ENCODE data around the gene NPHP1.
A peak's percentile ranks its signal among the peaks of the same experiment; 100 is the strongest.
"Not testable (repeated sequence)": the region's sequence is repeated elsewhere in the genome, so short reads cannot be mapped to it uniquely, and the experiment has no call there.

The NPHP1 gene

DNA sequence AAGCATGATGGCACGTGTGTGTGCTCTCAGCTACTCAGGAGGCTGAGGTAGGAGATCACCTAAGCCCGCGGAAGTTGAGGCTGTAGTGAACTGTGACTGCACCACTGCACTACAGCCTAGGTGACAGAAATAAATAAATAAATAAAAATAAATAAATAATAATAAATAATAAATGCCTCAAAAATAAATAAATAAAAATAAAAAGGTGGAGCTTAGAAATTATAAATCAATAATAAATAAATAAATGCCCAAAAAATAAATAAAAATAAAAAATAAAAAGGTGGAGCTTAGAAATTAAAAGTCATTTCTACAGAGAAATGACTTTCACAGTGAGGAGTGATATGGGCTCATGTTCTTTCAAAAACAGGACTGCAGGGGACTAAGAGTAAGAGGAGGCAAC, 83.2 kb downstream of the NPHP1 start:
- Histone ChIP-seq H3K4me3 (ENCODE audit: low read depth, low read length) (no peak overlapping the region), H3K4me1 (ENCODE audit: control insufficient read depth, insufficient read depth, low read length) (no peaks in the 10 kb centered on the region), H3K36me3 (ENCODE audit: control insufficient read depth, insufficient read depth, low read length) (no peaks in the 10 kb centered on the region), H3K9me3 (ENCODE audit: control insufficient read depth, insufficient read depth, low read length) (no peaks in the 10 kb centered on the region), H3K27me3 (ENCODE audit: control insufficient read depth, insufficient read depth, low read length) (peaks cover 20% of the 10 kb centered on the region), H3K9ac (ENCODE audit: low read depth, low read length) (no peak overlapping the region)

GRCh38 chr2:110121052-110121334, 83.8 kb downstream of the NPHP1 start:
- no peak overlapping the region for H3K9ac ChIP-seq (ENCODE audit: low read depth, low read length)

DNA sequence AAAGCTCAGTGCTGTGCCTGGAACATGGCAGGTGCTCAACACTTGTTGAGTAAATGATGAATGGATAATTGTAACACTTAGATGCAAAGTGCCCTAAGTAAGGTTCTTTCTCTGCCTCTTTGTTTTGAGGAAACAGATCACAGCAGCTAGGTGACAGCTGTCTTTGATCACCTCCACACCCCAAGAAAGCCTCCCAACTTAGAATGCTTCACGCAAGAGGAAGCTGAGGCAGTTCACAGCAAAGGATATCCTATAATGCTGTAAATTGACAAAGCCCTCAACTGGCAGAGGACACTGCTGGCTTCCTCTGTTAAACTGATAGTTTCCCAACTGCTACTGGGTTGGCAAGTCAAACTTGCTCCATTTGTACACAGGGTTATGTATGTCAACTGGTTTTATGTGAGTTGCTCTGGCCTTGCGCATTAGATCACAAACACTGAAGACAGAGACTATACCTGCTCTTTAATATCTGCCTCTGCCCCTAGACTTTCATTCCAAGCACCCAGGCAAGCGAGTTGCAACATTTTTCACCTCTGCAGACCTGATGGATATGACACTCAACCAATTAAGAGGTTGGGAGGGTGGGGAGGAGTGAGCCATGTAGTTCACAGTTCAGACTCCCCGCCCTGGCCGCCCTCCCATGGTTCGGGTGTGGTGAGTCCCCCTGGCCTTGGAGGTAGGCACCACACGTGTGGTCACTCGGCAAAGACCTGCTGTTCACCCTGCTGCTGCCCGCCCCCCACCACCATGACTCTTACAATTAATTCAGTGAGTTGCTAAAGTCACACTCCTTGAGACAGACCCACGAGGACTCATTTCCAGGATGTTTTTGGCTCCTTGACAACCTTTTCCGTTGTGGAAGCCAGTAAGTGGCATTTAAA, 84.4 kb downstream of the NPHP1 start:
- no peak overlapping the region for H3K4me3 ChIP-seq (ENCODE audit: low read depth, low read length)
- H3K36me3 ChIP-seq (ENCODE audit: control insufficient read depth, insufficient read depth, low read length), result no peaks in the 10 kb centered on the region
- H3K27me3 ChIP-seq (ENCODE audit: control insufficient read depth, insufficient read depth, low read length), result peaks cover 29% of the 10 kb centered on the region
- peaks cover 4% of the 10 kb centered on the region for H3K4me1 ChIP-seq (ENCODE audit: control insufficient read depth, insufficient read depth, low read length)
- no peaks in the 10 kb centered on the region for H3K9me3 ChIP-seq (ENCODE audit: control insufficient read depth, insufficient read depth, low read length)
- no peak overlapping the region for H3K9ac ChIP-seq (ENCODE audit: low read depth, low read length)

More at GRCh38 chr2:110121052-110121334, 83.8 kb downstream of the NPHP1 start:
- no peaks in the 10 kb centered on the region for H3K9me3 ChIP-seq (ENCODE audit: control insufficient read depth, insufficient read depth, low read length)
- peaks cover 3% of the 10 kb centered on the region for H3K4me1 ChIP-seq (ENCODE audit: control insufficient read depth, insufficient read depth, low read length)
- no peak overlapping the region for H3K4me3 ChIP-seq (ENCODE audit: low read depth, low read length)
- no peaks in the 10 kb centered on the region for H3K36me3 ChIP-seq (ENCODE audit: control insufficient read depth, insufficient read depth, low read length)
- H3K27me3 ChIP-seq (ENCODE audit: control insufficient read depth, insufficient read depth, low read length), result peaks cover 25% of the 10 kb centered on the region

DNA sequence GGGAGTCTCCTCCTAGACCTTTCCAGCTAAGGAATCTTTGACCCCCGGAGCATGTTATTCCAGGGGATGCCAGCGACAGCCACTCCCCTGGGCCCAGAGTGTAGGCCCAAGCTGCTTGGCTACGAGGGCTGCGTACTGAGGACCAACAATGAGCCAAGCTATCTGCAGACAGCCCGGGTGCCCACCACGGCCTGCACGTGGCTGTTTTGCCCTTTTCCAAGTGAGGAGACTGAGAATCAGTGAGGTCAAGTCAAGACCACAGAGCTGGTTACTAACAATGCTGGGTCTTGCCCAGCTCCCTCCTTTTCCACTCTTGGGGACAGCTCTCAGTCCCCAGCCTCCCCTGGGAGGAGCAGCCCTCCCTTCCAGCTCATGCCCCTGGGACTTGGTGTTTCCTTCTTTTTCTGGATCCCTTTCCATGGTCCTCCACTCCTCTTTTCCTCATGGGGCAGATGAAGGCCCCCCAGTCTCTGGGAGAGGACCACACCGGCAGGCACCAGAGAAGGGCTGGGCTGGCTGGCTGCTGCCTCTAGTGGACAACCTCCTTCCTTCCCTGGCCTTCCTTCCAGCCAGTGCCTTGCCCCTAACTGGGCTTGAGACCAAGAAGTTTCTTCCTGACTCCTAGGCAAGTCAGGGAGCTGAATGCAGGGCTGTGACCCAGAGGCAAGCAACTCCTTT, 88.6 kb downstream of the NPHP1 start:
- H3K36me3 ChIP-seq (ENCODE audit: control insufficient read depth, insufficient read depth, low read length), result no peaks in the 10 kb centered on the region
- H3K9me3 ChIP-seq (ENCODE audit: control insufficient read depth, insufficient read depth, low read length), result no peaks in the 10 kb centered on the region
- H3K9ac ChIP-seq (ENCODE audit: low read depth, low read length), result no peak overlapping the region
- H3K4me1 ChIP-seq (ENCODE audit: control insufficient read depth, insufficient read depth, low read length), result peaks cover 4% of the 10 kb centered on the region
- peaks cover 49% of the 10 kb centered on the region for H3K27me3 ChIP-seq (ENCODE audit: control insufficient read depth, insufficient read depth, low read length)
- peak overlapping the region; percentile 61 for H3K4me3 ChIP-seq (ENCODE audit: low read depth, low read length)

DNA sequence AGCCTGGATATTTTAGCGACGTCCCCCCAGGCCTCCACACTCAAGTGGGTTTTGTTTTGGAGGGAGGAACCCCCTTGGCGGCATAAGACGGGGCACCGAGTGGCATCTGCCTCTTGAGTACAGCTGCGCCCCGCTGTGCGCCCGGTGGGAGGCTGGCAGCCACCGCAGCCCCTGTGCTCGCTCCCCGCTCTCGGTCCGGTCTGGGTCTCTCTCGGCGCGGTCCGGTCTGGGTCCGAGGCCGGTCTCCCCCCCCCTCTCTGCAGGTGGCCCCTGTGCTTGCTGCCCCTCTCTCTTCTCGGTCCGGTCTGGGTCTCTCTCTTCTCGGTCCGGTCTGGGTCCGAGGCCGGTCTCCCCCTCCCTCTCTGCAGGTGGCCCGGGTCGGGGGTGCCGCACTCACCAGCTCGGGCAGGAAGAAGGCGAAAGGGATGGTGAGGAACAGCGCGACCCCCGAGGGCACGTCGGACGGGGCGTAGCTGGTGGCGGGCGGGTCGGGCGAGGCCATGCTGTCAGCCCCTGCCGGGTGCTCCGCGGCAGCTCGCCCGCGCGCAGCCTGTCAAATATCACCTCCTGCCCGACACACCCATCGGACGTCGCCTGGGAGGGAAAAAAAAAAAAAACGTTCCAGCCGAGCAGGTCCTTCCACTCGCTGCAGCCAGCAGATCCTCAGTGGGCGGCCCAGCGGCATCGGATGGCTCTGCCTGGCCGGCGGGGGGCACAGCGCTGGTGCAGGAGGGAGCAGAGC, 89.4 kb downstream of the NPHP1 start, which contains the start of gene MALL:
TSS of gene MALL (minus strand) at position 532 of the 742 bp plus-strand sequence. CDS start at position 502, 30 bp downstream.
- Histone ChIP-seq H3K27me3 (ENCODE audit: control insufficient read depth, insufficient read depth, low read length) (peaks cover 49% of the 10 kb centered on the region), H3K9ac (ENCODE audit: low read depth, low read length) (no peak within 1 kb of the TSS), H3K9me3 (ENCODE audit: control insufficient read depth, insufficient read depth, low read length) (no peaks in the 10 kb centered on the region), H3K36me3 (ENCODE audit: control insufficient read depth, insufficient read depth, low read length) (no peaks in the 10 kb centered on the region), H3K4me1 (ENCODE audit: control insufficient read depth, insufficient read depth, low read length) (peaks cover 4% of the 10 kb centered on the region), H3K4me3 (ENCODE audit: low read depth, low read length) (peak within 1 kb of the TSS; percentile 61)

- Histone ChIP-seq H3K9ac (ENCODE audit: low read depth, low read length) (no peak overlapping the region), H3K9me3 (ENCODE audit: control insufficient read depth, insufficient read depth, low read length) (no peaks in the 10 kb centered on the region), H3K4me3 (ENCODE audit: low read depth, low read length) (peak overlapping the region; percentile 61), H3K27me3 (ENCODE audit: control insufficient read depth, insufficient read depth, low read length) (peaks cover 49% of the 10 kb centered on the region), H3K36me3 (ENCODE audit: control insufficient read depth, insufficient read depth, low read length) (no peaks in the 10 kb centered on the region), H3K4me1 (ENCODE audit: control insufficient read depth, insufficient read depth, low read length) (peaks cover 4% of the 10 kb centered on the region)
Measured at GRCh38 chr2:110114831-110115255, 90.0 kb downstream of the NPHP1 start.

- H3K9me3 ChIP-seq (ENCODE audit: control insufficient read depth, insufficient read depth, low read length), result no peaks in the 10 kb centered on the region
- peaks cover 43% of the 10 kb centered on the region for H3K27me3 ChIP-seq (ENCODE audit: control insufficient read depth, insufficient read depth, low read length)
- peaks cover 4% of the 10 kb centered on the region for H3K4me1 ChIP-seq (ENCODE audit: control insufficient read depth, insufficient read depth, low read length)
- H3K36me3 ChIP-seq (ENCODE audit: control insufficient read depth, insufficient read depth, low read length), result no peaks in the 10 kb centered on the region
- no peak overlapping the region for H3K9ac ChIP-seq (ENCODE audit: low read depth, low read length)
- no peak overlapping the region for H3K4me3 ChIP-seq (ENCODE audit: low read depth, low read length)
Measured at GRCh38 chr2:110113961-110114591, 90.7 kb downstream of the NPHP1 start.

GRCh38 chr2:110108291-110108690, 96.5 kb downstream of the NPHP1 start:
- not testable (repeated sequence) for H3K9ac ChIP-seq (ENCODE audit: low read depth, low read length); H3K36me3 ChIP-seq (ENCODE audit: control insufficient read depth, insufficient read depth, low read length); H3K4me3 ChIP-seq (ENCODE audit: low read depth, low read length); H3K4me1 ChIP-seq (ENCODE audit: control insufficient read depth, insufficient read depth, low read length); H3K27me3 ChIP-seq (ENCODE audit: control insufficient read depth, insufficient read depth, low read length); H3K9me3 ChIP-seq (ENCODE audit: control insufficient read depth, insufficient read depth, low read length)

DNA sequence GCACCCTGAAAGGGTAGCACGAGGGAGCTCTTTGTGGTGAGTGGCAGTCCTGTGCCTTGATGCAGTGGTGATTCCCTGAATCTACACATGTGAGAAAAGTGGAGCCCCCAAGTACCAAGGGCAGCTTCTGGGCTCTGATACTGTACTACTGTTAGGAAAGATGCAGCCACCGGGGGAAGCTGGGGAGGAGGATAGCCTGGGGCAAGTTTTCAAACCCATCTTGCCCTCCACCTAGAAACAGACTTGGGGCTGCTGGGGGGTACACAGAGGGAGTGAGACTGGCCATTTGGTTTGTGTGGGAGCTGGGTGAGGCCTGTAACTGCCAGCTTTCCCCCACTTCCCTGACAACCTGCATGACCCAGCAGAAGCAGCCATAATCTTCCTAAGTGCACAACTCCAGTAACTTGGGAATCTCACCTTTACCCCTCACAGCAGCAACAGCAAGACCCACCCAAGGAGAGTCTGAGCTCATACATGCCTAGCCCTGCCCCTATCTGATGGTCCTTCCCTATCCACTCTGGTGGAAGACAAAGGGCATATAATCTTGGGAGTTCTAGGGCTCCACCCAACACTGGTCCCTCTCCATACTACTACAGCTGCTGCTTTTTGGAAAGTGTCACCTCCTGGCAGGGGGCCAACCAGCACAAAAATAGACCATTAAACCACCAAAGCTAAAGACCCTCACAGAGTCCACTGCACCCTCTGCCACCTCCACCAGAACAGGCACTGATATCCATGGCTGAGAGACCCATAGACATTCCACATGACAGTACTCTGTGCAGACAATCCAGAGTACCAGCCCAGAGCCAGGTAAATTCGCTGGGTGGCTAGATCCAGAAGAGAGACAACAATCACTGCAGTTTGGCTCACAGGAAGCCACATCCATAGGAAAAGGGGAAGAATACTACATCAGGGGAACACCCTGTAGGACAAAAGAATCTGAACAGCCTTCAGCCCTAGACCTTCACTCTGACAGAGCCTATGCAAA, 97.4 kb downstream of the NPHP1 start:
- H3K36me3 ChIP-seq (ENCODE audit: control insufficient read depth, insufficient read depth, low read length), result no peaks in the 10 kb centered on the region
- no peak overlapping the region for H3K9ac ChIP-seq (ENCODE audit: low read depth, low read length)
- no peak overlapping the region for H3K4me3 ChIP-seq (ENCODE audit: low read depth, low read length)
- no peaks in the 10 kb centered on the region for H3K9me3 ChIP-seq (ENCODE audit: control insufficient read depth, insufficient read depth, low read length)
- H3K27me3 ChIP-seq (ENCODE audit: control insufficient read depth, insufficient read depth, low read length), result no peaks in the 10 kb centered on the region
- H3K4me1 ChIP-seq (ENCODE audit: control insufficient read depth, insufficient read depth, low read length), result no peaks in the 10 kb centered on the region

- H3K36me3 ChIP-seq (ENCODE audit: control insufficient read depth, insufficient read depth, low read length), result no peaks in the 10 kb centered on the region
- no peaks in the 10 kb centered on the region for H3K9me3 ChIP-seq (ENCODE audit: control insufficient read depth, insufficient read depth, low read length)
- no peak overlapping the region for H3K9ac ChIP-seq (ENCODE audit: low read depth, low read length)
- no peaks in the 10 kb centered on the region for H3K4me1 ChIP-seq (ENCODE audit: control insufficient read depth, insufficient read depth, low read length)
- no peaks in the 10 kb centered on the region for H3K27me3 ChIP-seq (ENCODE audit: control insufficient read depth, insufficient read depth, low read length)
- no peak overlapping the region for H3K4me3 ChIP-seq (ENCODE audit: low read depth, low read length)
Measured at GRCh38 chr2:110106642-110107041, 98.2 kb downstream of the NPHP1 start.

All from iPS-15b (cell line).